OCI-M2 (cell line): ENCODE results near the gene RBM48.
"Not testable (repeated sequence)": the region's sequence is repeated elsewhere in the genome, so short reads cannot be mapped to it uniquely, and the experiment has no call there.

Experiments used
- DNase-seq: peaks from one replicate; lab custom pipeline; 2025; ENCODE audit not compliant: unreplicated experiment; lab: John Stamatoyannopoulos, UW

Gene RBM48

GRCh38 chr7:92528188-92528957 lies at the start of gene RBM48, which contains the start of gene PEX1:
RBM48 (plus strand) TSS chr7:92528795; CDS start chr7:92528814, 19 bp downstream.
PEX1 (minus strand) TSS chr7:92528520; CDS start chr7:92528435, 85 bp downstream.
- peak; percentile 86 for DNase-seq

- DNase-seq, result not testable (repeated sequence)
Observed at GRCh38 chr7:92479146-92479545, 49.4 kb upstream of the RBM48 start.

GRCh38 chr7:92483624-92484023 lies 45.0 kb upstream of the RBM48 start:
- DNase-seq, result not testable (repeated sequence)

DNA sequence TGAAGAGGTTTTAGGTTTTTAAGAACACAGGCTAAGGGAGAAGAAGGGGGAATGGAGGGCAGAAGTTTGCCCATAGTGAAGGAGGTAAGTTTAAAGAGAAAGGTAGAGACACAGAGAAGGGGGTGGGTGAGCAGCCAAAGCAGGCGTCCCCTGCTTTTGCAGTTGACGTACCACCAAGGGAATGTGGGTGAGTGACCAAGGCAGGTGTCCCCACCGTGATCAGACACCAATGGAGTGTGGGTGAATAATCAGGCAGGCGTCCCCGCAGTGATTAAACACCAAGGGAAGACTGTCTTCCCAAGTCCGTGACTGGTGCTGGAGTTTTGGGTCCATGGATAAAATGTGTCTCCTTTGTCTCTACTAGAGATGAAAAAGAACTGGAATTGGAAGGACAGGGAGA lies 44.4 kb upstream of the RBM48 start:
- not testable (repeated sequence) for DNase-seq

DNA sequence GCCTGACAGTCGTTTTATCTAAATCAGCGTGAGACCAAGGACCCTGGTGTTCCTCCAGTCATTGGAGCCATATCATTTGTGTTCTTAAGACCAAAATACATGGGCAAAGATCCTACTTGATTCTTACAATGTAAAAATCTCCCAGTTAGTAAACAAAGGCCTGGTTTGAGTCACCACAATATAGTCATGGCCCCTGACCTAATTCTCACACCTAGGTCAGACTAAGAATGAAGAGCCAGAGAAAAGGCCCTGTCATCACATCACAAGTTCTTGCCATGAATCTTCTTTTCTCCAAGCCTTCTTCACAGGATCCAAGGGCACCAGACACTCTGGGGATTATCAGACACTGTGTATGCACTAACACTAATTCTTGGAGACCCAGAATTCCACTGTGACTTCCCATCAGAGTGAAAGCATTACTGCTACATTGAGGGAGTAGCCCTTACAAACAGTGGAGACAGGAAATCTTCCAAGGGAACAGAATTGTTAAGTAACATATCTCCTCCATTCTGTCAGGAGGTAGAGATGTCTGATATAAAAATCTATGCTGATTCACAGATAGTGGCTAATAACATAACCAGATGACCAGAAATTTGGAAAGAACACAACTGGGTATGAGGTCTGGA lies 43.2 kb upstream of the RBM48 start:
- DNase-seq, result no peak

DNA sequence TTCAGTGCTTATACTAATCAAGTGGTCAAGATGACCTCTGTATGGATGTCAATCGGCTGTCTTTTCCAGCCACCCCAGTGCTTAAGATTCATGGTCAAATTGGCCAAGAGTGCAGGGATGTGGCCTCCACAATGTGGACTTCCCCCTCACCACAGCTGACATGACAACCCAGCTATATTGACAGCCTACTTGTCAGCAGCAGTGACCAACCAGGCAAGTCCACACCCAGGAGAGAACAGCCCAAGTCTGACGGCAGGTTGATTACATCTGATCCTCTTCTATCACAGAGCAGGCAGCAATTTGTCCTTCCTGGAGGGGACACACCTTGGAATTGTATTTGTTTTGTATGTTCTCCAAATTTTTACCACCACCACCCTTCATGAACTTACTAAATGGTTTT lies 42.6 kb upstream of the RBM48 start:
- DNase-seq, result no peak

GRCh38 chr7:92487804-92488203 lies 40.8 kb upstream of the RBM48 start:
- DNase-seq, result no peak

DNA sequence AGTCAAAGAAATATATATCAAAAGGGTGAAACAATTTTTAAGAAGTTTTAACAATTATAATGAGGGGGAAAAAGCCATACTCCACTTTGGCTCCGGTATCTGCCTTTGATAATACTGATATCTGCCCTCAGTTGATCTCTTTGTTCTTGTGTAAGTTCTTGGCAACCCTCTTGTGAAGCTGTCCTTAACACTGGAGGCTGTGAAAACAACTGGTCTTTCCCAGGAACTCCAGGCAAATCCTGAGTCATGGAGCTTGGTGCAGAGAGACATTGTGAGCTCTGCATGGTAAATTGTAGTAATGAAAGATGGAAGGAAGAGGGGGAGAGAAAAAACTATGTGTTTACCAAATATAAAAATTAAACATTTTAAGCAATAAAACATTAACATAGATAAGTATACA lies 39.0 kb upstream of the RBM48 start:
- DNase-seq, result no peak

DNA sequence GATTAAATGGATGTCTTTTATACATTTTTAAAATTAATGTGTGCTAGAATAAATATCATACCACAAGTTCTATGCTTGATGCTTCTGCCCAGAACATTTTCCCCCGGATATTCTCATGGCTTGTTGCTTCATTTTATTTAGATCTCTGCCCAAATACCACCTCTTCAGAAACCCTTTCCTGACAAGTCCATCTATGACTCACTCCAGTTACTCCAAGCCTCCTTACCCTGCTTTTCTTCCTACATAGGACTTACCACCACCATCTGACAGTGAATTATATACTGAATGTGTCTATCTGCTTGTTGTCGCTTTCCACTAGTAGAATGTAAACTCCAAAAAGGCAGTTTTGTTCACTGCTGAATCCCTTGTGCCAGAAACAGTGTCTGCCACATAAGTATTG lies 31.7 kb upstream of the RBM48 start:
- DNase-seq, result no peak

- DNase-seq, result no peak
Observed at GRCh38 chr7:92498557-92498956, 30.0 kb upstream of the RBM48 start.

DNA sequence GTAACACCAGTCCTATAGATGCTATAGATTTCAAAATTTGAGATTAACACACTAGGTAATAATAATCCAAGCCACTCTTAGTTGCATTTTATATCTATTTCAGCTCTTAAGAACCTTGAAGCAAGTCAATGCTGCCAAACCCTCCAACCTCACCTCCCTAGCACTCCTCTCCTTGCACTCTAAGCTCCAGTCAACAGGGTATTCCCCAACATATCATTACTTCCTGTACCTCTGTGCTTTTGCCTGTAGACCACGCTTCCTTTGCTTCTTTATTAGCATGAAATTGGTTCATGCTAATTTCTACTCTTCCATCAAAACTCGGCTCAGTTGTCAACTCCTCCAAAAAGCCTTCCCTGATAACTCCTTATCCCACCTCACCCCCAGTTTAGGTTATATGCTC lies 24.8 kb upstream of the RBM48 start:
- DNase-seq, result no peak

GRCh38 chr7:92504563-92504962 lies 24.0 kb upstream of the RBM48 start:
- DNase-seq, result no peak

DNA sequence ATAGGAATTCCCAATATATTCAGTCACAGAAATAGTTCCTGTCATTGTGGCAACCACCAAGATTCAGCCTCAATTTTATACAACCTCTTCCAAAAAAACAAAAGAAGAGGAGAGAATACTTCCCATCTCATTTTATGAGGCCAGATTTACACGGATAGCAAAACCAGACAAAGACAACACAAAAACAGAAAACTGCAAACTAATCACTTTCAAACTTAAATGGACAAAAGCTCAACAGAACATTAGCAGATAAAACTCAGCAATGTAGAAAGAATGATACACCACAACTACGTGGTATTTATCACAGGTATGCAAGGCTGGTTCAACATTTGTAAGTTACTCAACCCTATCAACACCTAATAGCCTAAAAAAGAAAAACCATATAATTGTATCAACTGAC lies 22.2 kb upstream of the RBM48 start:
- DNase-seq, result no peak

GRCh38 chr7:92508946-92509345 lies 19.6 kb upstream of the RBM48 start:
- DNase-seq, result no peak

GRCh38 chr7:92513167-92513902 lies 15.3 kb upstream of the RBM48 start:
- no peak for DNase-seq

DNA sequence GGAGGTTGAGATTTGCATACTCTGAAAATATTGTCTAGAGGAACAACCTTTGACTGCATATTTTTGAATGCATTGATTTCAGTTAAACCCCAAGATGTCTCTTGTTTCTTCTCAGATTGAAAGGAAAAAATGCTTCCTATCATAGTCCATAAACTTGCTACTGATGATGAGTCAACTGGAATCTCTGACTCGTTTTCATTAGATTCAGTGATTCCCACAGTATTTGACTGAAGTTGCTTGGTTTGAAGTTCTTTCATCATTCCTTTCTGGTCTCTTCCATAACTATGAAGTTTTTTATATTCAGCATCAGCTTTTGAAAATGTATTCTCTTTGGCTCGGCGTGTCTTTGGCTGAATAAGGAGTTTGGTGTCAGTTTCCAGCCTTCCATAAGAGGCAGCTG lies 11.0 kb upstream of the RBM48 start:
- DNase-seq, result no peak

DNA sequence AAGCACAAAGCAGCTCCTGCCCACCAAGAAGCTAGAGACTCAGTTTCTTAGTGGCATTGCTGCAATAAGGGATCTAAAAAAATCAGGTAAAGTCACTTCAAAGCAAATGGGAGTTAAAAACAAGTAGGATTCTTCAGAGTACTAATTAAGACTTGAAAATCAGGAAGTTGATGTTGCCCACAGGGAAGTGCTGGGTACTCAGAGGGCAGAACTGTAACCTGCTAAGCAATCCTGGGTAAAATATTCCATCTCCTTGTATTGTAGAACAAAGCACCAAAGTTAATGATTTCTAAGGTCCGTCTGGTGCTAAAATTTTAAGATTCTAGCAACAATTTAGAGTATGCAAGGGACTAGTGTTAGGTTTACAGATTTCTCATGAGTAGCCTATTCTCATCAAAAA lies 8.6 kb upstream of the RBM48 start:
- no peak for DNase-seq

DNA sequence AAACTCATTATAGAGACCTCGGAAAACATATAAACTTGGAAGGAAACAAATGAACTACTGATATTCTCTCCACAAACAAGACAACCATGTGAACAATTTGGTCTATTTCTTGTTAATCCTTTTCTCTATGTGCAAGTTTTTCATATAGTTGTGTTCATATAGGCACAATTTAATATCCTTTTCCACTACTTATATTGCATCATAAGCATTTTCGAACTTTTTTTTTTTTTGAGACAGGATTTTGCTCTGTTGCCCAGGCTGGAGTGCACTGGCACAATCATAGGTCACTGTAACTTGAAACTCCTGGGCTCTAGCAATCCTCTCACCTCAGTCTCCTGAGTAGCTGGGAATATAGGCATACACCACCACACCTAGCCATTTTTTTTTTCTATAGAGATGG lies 5.5 kb upstream of the RBM48 start:
- no peak for DNase-seq

DNA sequence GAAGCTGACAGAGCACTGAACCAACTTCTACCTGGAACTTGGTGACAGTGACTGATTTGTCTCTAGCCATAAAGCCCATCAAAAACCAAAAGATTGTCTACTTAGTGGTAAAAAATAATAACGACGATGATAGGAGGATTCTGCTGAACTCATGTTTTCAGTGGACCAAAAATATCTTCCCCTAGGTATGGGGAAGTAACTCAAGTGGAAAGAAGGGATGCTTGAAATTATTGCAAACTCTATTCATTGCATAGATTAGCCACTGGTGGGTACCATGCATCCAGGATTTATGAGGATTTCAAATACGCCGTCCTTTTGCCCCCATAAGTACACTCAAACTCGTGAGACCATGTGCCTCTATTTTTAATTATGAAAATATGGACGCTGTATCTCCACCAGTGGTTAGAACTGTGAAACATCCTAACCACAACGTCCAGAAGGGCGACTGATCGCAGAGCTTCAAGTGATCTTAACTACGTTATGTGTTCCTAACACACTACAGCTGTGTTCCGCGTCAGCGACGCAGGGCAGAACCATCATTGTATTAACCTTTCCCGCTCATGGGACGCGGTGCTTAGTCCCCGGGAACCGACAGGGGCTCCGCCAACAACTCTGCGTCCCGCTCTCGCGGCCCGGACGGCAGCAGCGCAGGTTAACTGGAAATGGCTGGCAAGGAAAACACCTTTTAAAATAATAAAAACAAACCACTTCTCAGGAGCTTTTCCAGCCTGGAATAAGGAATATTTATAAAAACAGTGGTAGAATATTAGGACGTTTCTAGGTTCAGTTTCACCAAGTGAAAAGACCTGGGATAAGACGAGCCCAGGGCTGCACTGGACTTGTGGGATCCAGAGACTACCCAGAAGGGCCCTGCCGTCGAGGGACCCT lies 1.1 kb upstream of the RBM48 start:
- peak; percentile 3 for DNase-seq

DNA sequence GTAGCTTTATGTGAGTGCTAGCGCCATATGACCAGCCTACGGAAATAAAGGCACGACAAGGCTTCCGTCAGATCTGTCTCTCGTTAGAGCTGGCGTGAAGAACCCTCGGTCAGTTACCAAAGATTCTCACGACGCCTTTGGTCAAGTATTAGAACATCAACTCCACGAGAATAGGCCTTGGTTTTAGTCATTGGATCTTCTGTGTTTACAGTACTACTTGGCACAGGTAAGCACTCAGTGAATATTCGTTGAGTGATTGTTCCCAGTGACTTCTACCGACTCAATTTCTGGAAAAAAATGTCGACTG lies 316 bp downstream of the RBM48 start:
- no peak for DNase-seq

DNA sequence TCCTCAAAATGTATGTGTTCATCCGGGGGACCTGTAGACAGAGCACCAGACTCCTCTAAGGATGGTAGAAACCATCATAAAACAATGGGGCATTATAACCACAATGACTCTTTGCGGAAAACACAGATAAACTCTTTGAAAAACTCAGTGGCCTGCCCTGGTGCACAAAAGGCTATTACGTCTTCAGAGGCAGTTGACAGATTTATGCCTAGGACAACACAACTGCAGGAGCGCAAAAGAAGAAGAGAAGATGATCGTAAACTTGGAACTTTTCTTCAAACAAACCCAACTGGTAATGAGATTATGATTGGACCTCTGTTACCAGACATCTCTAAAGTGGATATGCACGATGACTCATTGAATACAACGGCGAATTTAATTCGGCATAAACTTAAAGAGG lies 6.0 kb downstream of the RBM48 start:
- DNase-seq, result no peak
